IMR-90 (cell line): ENCODE measurements around the gene TTI1. TPM values are rescaled to one million over a fixed set of nuclear protein-coding genes. Genes with fewer than 3 reads are reported as not detected.

Experiments
- ATAC-seq: fragments of 200-7000 bp; cut with Tn5 transposase; 2 replicates; pipeline ENCODE4 v1.9.1; 2020; ENCODE audit warnings: low read depth, mild to moderate bottlenecking, moderate library complexity
- BruUV-seq: library from RNA; stranded (reverse); fragments of 400-500 nt; replicated peaks from 2 replicates; lab custom pipeline; 2021; lab: Mats Ljungman, UMichigan
- CTCF ChIA-PET: fragments of 300-600 bp; formaldehyde crosslinking; extraction: SDS; loops from one replicate; lab custom pipeline; 2021; ENCODE audit warnings: antibody characterized with exemption; lab: Yijun Ruan, JAX
- POLR2A ChIA-PET: fragments of 300-600 bp; sonication (Branson Sonifier 250); formaldehyde crosslinking; loops from one replicate; lab custom pipeline; 2022; ENCODE audit warnings: antibody characterized with exemption; ENCODE audit not compliant: unreplicated experiment; lab: Charles Lee
- DNase-seq: peaks from one replicate; pipeline ENCODE4 v3.0.0; 2013
- H2AFZ ChIP-seq: replicated peaks from 2 replicates; pipeline ENCODE3; 2013; ENCODE audit warnings: low read length, mild to moderate bottlenecking; ENCODE audit not compliant: poor library complexity
- H2AK5ac ChIP-seq: 2 replicates; pipeline ENCODE4 v1.6.1; 2013; ENCODE audit warnings: low read depth, low read length, inconsistent platforms
- H2AK9ac ChIP-seq: replicated peaks from 2 replicates; pipeline ENCODE3; 2013; ENCODE audit warnings: mild to moderate bottlenecking, low read depth, low read length, moderate library complexity; ENCODE audit not compliant: poor library complexity
- H2BK120ac ChIP-seq: 2 replicates; pipeline ENCODE4 v1.6.1; 2013; ENCODE audit warnings: low read depth, low read length, inconsistent platforms
- H2BK15ac ChIP-seq: 3 replicates; pipeline ENCODE4 v1.6.1; 2013; ENCODE audit warnings: low read depth, low read length, inconsistent platforms
- H2BK20ac ChIP-seq: 2 replicates; pipeline ENCODE4 v1.6.1; 2013; ENCODE audit warnings: low read depth, mild to moderate bottlenecking, inconsistent platforms, low read length, moderate library complexity
- H2BK5ac ChIP-seq: 2 replicates; pipeline ENCODE4 v1.6.1; 2013; ENCODE audit warnings: mild to moderate bottlenecking, low read depth, low read length, inconsistent platforms; ENCODE audit not compliant: poor library complexity, severe bottlenecking
- H3K14ac ChIP-seq: replicated peaks from 2 replicates; pipeline ENCODE4 v1.6.1; 2013; ENCODE audit warnings: low read depth, low read length, inconsistent platforms
- H3K18ac ChIP-seq: 2 replicates; pipeline ENCODE4 v1.6.1; 2013; ENCODE audit warnings: low read depth, low read length, control low read depth
- H3K23ac ChIP-seq: 2 replicates; pipeline ENCODE4 v1.6.1; 2013; ENCODE audit warnings: low read depth, low read length, inconsistent platforms
- H3K27ac ChIP-seq: 2 replicates; pipeline ENCODE4 v1.5.1; 2013; ENCODE audit warnings: mild to moderate bottlenecking, control low read depth, low read length; ENCODE audit not compliant: insufficient read depth
- H3K27me3 ChIP-seq: 2 replicates; pipeline ENCODE4 v1.6.1; 2013; ENCODE audit warnings: low read length; ENCODE audit not compliant: control insufficient read depth, insufficient read depth
- H3K36me3 ChIP-seq: 2 replicates; pipeline ENCODE4 v1.6.1; 2013; ENCODE audit warnings: low read length, mixed read lengths; ENCODE audit not compliant: control insufficient read depth, insufficient read depth
- H3K4ac ChIP-seq: 2 replicates; pipeline ENCODE4 v1.6.1; 2013; ENCODE audit warnings: low read depth, low read length, inconsistent platforms
- H3K4me1 ChIP-seq: 2 replicates; pipeline ENCODE4 v1.6.1; 2013; ENCODE audit warnings: low read length, mixed read lengths; ENCODE audit not compliant: control insufficient read depth, insufficient read depth
- H3K4me2 ChIP-seq: 2 replicates; pipeline ENCODE4 v1.6.1; 2013; ENCODE audit warnings: low read depth, mild to moderate bottlenecking, control low read depth, low read length, moderate library complexity
- H3K4me3 ChIP-seq: 2 replicates; pipeline ENCODE4 v1.5.1; 2013; ENCODE audit warnings: low read depth, mild to moderate bottlenecking, control low read depth, low read length, moderate library complexity; ENCODE audit not compliant: insufficient read depth
- H3K56ac ChIP-seq: 2 replicates; pipeline ENCODE4 v1.6.1; 2013; ENCODE audit warnings: low read length, inconsistent platforms; ENCODE audit not compliant: insufficient read depth; ENCODE audit errors: extremely low read depth
- H3K79me1 ChIP-seq, 2 experiments: 2 replicates each; pipeline ENCODE4 v1.6.1; 2013; ENCODE audit warnings: low read length in 2 of 2, inconsistent platforms in 1 of 2, low read depth in 1 of 2
- H3K9ac ChIP-seq: 2 replicates; pipeline ENCODE4 v1.6.1; 2013; ENCODE audit warnings: low read depth, low read length, control low read depth
- H3K9me1 ChIP-seq: 2 replicates; pipeline ENCODE4 v1.6.1; 2013; ENCODE audit warnings: low read length, inconsistent platforms; ENCODE audit not compliant: insufficient read depth
- H3K9me3 ChIP-seq: 2 replicates; pipeline ENCODE4 v1.6.1; 2013; ENCODE audit warnings: low read length; ENCODE audit not compliant: control insufficient read depth, insufficient read depth
- H4K20me1 ChIP-seq: 2 replicates; pipeline ENCODE4 v1.6.1; 2013; ENCODE audit warnings: low read length, inconsistent platforms; ENCODE audit not compliant: insufficient read depth
- H4K5ac ChIP-seq: 2 replicates; pipeline ENCODE4 v1.6.1; 2013; ENCODE audit warnings: mild to moderate bottlenecking, low read depth, low read length, control low read depth
- H4K8ac ChIP-seq, 2 experiments: 2 replicates each; pipeline ENCODE4 v1.6.1; 2013; ENCODE audit warnings: low read depth in 2 of 2, low read length in 2 of 2, control low read depth in 1 of 2, inconsistent platforms in 1 of 2
- H4K91ac ChIP-seq: 2 replicates; pipeline ENCODE4 v1.6.1; 2013; ENCODE audit warnings: low read depth, low read length, inconsistent platforms; ENCODE audit not compliant: insufficient read depth
- BHLHE40 ChIP-seq: fragments of 150-350 bp; IDR thresholded peaks from 2 replicates; pipeline ENCODE4 v1.6.1; 2016; ENCODE audit warnings: mild to moderate bottlenecking, low read depth, low read length
- CEBPB ChIP-seq: IDR thresholded peaks from 2 replicates; pipeline ENCODE4 v1.6.1; 2012; ENCODE audit warnings: low read depth, low read length, improper control_type of control experiment
- CHD1 ChIP-seq: IDR thresholded peaks from 2 replicates; pipeline ENCODE4 v1.6.1; 2012; ENCODE audit warnings: low read depth, low read length, improper control_type of control experiment
- FOS ChIP-seq: fragments of 150-350 bp; IDR thresholded peaks from 2 replicates; pipeline ENCODE4 v1.6.1; 2016; ENCODE audit warnings: low read depth, low read length
- MAFK ChIP-seq: IDR thresholded peaks from 2 replicates; pipeline ENCODE4 v1.6.1; 2012; ENCODE audit warnings: low read depth, low read length, improper control_type of control experiment
- MAZ ChIP-seq: IDR thresholded peaks from 2 replicates; pipeline ENCODE4 v1.6.1; 2012; ENCODE audit warnings: low read depth, mild to moderate bottlenecking, low read length, improper control_type of control experiment, moderate library complexity, borderline replicate concordance
- NFE2L2 ChIP-seq: fragments of 150-350 bp; IDR thresholded peaks from 2 replicates; pipeline ENCODE4 v1.6.1; 2016; ENCODE audit warnings: low read depth, mild to moderate bottlenecking, low read length
- POLR2A ChIP-seq: IDR thresholded peaks from 2 replicates; pipeline ENCODE4 v1.6.1; 2012; ENCODE audit warnings: mild to moderate bottlenecking, low read depth, low read length
- RAD21 ChIP-seq: IDR thresholded peaks from 2 replicates; pipeline ENCODE4 v1.6.1; 2012; ENCODE audit warnings: low read length, improper control_type of control experiment
- RCOR1 ChIP-seq: IDR thresholded peaks from 2 replicates; pipeline ENCODE4 v1.6.1; 2012; ENCODE audit warnings: mild to moderate bottlenecking, low read length, improper control_type of control experiment; ENCODE audit not compliant: insufficient replicate concordance
- RFX5 ChIP-seq: IDR thresholded peaks from 2 replicates; pipeline ENCODE4 v1.8.0; 2012; ENCODE audit warnings: low read depth, mild to moderate bottlenecking, low read length, moderate library complexity
- SMC3 ChIP-seq: fragments of 150-350 bp; IDR thresholded peaks from 2 replicates; pipeline ENCODE4 v1.6.1; 2016; ENCODE audit warnings: low read depth, mild to moderate bottlenecking, antibody characterized with exemption, low read length, moderate library complexity
- USF2 ChIP-seq: fragments of 150-350 bp; IDR thresholded peaks from 2 replicates; pipeline ENCODE4 v1.6.1; 2017; ENCODE audit warnings: mild to moderate bottlenecking, antibody characterized with exemption, low read length, low read depth
- WGBS, 2 experiments: methylation state at CpG; one replicate each; pipeline versions ENCODE4 v1.1.5 to v1.1.7; 2013; ENCODE audit warnings: missing lambda C conversion rate in 2 of 2; ENCODE audit not compliant: insufficient read length in 1 of 2; ENCODE audit errors: extremely low coverage in 2 of 2; 5-methylcytosine and 5-hydroxymethylcytosine counted together
- dilution Hi-C: fragments of 300-500 bp; cut with HindIII; formaldehyde crosslinking; loops from one replicate; pipeline ENCODE4 v1.14.3; 2018; ENCODE audit warnings: low sequenced_read_pairs; ENCODE audit not compliant: unreplicated experiment
- in situ Hi-C: fragments of 300-500 bp; cut with MboI; formaldehyde crosslinking; loops from 3 replicates; pipeline ENCODE4 v1.14.3; 2019; ENCODE audit warnings: low sequenced_read_pairs, inconsistent platforms, mixed read lengths
- intact Hi-C: fragments of 100-400 bp; cut with micrococcal nuclease; formaldehyde crosslinking; loops from 2 replicates; pipeline ENCODE4 v1.10.0; 2022
- polyA plus RNA-seq, 3 experiments: library from polyadenylated mRNA; depleted of rRNA; stranded (reverse); fragments of >200 nt; gene quantifications; 2 replicates each; pipeline ENCODE4 v1.2.3, GENCODE V29; 2012; ENCODE audit warnings: low replicate concordance in 1 of 3
- total RNA-seq: library from RNA; depleted of rRNA; stranded (reverse); fragments of >200 nt; gene quantifications from 2 replicates; pipeline ENCODE4 v1.2.3, GENCODE V29; 2012
- TF ChIP-seq, protein P1 (sequence below): conservative IDR thresholded peaks from 2 replicates; pipeline ENCODE4 v1.5.1; 2012; ENCODE audit warnings: mild to moderate bottlenecking, low read depth, low read length, improper control_type of control experiment

The TTI1 gene
- total and polyA plus RNA-seq, 2 of the 4 experiments (the other 2 are of a cell fraction) = 12.5 to 17.6 TPM

GRCh38 chr20:38054647-38055046, 21.4 kb upstream of the TTI1 start:
- ATAC-seq (no peak), DNase-seq (no peak)
- Histone ChIP-seq H3K9ac (no peak overlapping the region), H3K79me1 (peaks cover 31 to 54% of the 10 kb centered on the region in 2 experiments), H4K20me1 (peaks cover 16% of the 10 kb centered on the region), H3K36me3 (peaks cover 17% of the 10 kb centered on the region), H2BK120ac (no peak overlapping the region), H2AK5ac (no peak overlapping the region), H3K27me3 (no peaks in the 10 kb centered on the region), H3K27ac (no peak overlapping the region), H3K9me3 (no peaks in the 10 kb centered on the region), H3K9me1 (0 out of 2 replicates have a peak, but pooled peaks cover 3% of the 10 kb centered on the region), H2BK15ac (no peak overlapping the region), H3K56ac (no peak overlapping the region), H4K91ac (no peak overlapping the region), H2AFZ (no peak overlapping the region), H3K4ac (no peak overlapping the region), H2AK9ac (no peak overlapping the region), H2BK5ac (no peak overlapping the region), H3K4me1 (peaks cover 2% of the 10 kb centered on the region), H4K8ac (no peak overlapping the region), H3K23ac (no peak overlapping the region), H3K4me2 (no peak overlapping the region), H2BK20ac (no peak overlapping the region), H3K4me3 (no peak overlapping the region), H3K18ac (no peak overlapping the region), H4K5ac (no peak overlapping the region), H3K14ac (no peak overlapping the region)
- no peak for TF ChIP-seq MAFK
- no peak for TF ChIP-seq CEBPB
- TF ChIP-seq SMC3 = no peak
- TF ChIP-seq RCOR1 = no peak
- TF ChIP-seq, protein P1, sequence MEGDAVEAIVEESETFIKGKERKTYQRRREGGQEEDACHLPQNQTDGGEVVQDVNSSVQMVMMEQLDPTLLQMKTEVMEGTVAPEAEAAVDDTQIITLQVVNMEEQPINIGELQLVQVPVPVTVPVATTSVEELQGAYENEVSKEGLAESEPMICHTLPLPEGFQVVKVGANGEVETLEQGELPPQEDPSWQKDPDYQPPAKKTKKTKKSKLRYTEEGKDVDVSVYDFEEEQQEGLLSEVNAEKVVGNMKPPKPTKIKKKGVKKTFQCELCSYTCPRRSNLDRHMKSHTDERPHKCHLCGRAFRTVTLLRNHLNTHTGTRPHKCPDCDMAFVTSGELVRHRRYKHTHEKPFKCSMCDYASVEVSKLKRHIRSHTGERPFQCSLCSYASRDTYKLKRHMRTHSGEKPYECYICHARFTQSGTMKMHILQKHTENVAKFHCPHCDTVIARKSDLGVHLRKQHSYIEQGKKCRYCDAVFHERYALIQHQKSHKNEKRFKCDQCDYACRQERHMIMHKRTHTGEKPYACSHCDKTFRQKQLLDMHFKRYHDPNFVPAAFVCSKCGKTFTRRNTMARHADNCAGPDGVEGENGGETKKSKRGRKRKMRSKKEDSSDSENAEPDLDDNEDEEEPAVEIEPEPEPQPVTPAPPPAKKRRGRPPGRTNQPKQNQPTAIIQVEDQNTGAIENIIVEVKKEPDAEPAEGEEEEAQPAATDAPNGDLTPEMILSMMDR = no peak
- TF ChIP-seq NFE2L2 = no peak
- TF ChIP-seq MAZ = no peak
- no peak for TF ChIP-seq POLR2A
- TF ChIP-seq FOS = no peak
- no peak for TF ChIP-seq RFX5
- no peak for TF ChIP-seq RAD21
- TF ChIP-seq USF2 = no peak
- no peak for TF ChIP-seq CHD1
- no peak for TF ChIP-seq BHLHE40
- in situ Hi-C loops = loop anchor here (5.0 to 10.0 kb wide), 3 partner anchors 168 to 490 kb away; no protein-coding TSS in a partner anchor
- ChIA-PET POLR2A (no interaction called here), CTCF (no interaction called here)
- intact Hi-C loops = loop anchor here (5.0 kb wide), 1 partner anchor 353 kb away; no protein-coding TSS in a partner anchor
- 100% methylated on average over 2 of the region's 2 CpGs; no CpG with 5 or more reads in 1 of the 2 experiments for WGBS, 2 experiments
- no TSS peak for BruUV-seq
- dilution Hi-C loops = no loop called here
